PC-9 (cell line): ENCODE data around the gene PCDHB8. TPM values are rescaled to one million over a fixed set of nuclear protein-coding genes. Genes with fewer than 3 reads are reported as not detected.
A peak's percentile ranks its signal among the peaks of the same experiment; 100 is the strongest.
"Not testable (repeated sequence)": the region's sequence is repeated elsewhere in the genome, so short reads cannot be mapped to it uniquely, and the experiment has no call there.

ENCODE experiments used
- BruUV-seq: library from RNA; stranded (reverse); fragments of 400-500 nt; replicated peaks from 2 replicates; lab custom pipeline; 2021; lab: Mats Ljungman, UMichigan
- CTCF ChIA-PET: fragments of 300-600 bp; sonication (Branson Sonifier 250); formaldehyde crosslinking; loops from one replicate; lab custom pipeline; 2022; ENCODE audit warnings: antibody characterized with exemption; lab: Charles Lee
- POLR2A ChIA-PET: fragments of 300-600 bp; sonication (Branson Sonifier 250); formaldehyde crosslinking; loops from one replicate; lab custom pipeline; 2022; ENCODE audit warnings: antibody characterized with exemption; ENCODE audit not compliant: unreplicated experiment; lab: Charles Lee
- DNase-seq, 2 experiments: peaks; one replicate each; pipeline versions ENCODE4 v3.0.0 to v3.0.0-alpha.2; 2015 to 2022; ENCODE audit warnings: mixed read lengths in 1 of 2
- H2AFZ ChIP-seq: fragments of 200-600 bp; sonication (generic); 2 replicates; pipeline ENCODE4 v1.8.1; 2017; ENCODE audit warnings: antibody characterized with exemption
- H3F3A ChIP-seq: fragments of 200-600 bp; sonication (generic); 2 replicates; pipeline ENCODE4 v1.8.1; 2017; ENCODE audit warnings: antibody characterized with exemption, mild to moderate bottlenecking, low read depth; ENCODE audit not compliant: insufficient read depth
- H3K27ac ChIP-seq: fragments of 200-600 bp; sonication (generic); 2 replicates; pipeline ENCODE4 v1.6.1; 2016; ENCODE audit warnings: mixed run types
- H3K27me3 ChIP-seq: fragments of 200-600 bp; sonication (generic); 2 replicates; pipeline ENCODE4 v1.6.1; 2016; ENCODE audit warnings: low read depth, mixed run types; ENCODE audit not compliant: insufficient read depth
- H3K36me3 ChIP-seq: fragments of 200-600 bp; sonication (generic); 2 replicates; pipeline ENCODE4 v1.6.1; 2016; ENCODE audit warnings: low read depth, mixed run types
- H3K4me1 ChIP-seq: fragments of 200-600 bp; sonication (generic); replicated peaks from 2 replicates; pipeline ENCODE4 v1.6.1; 2016; ENCODE audit warnings: mixed run types; ENCODE audit not compliant: insufficient read depth
- H3K4me2 ChIP-seq: fragments of 200-600 bp; sonication (generic); 2 replicates; pipeline ENCODE4 v1.6.1; 2017; ENCODE audit warnings: mixed run types
- H3K4me3 ChIP-seq: fragments of 200-600 bp; sonication (generic); 2 replicates; pipeline ENCODE4 v1.6.1; 2016; ENCODE audit warnings: mixed run types
- H3K79me2 ChIP-seq: fragments of 200-600 bp; sonication (generic); 2 replicates; pipeline ENCODE4 v1.6.1; 2017; ENCODE audit warnings: low read depth, mixed run types
- H3K9me2 ChIP-seq: fragments of 200-600 bp; sonication (generic); 2 replicates; pipeline ENCODE4 v1.8.1; 2017; ENCODE audit warnings: mild to moderate bottlenecking; ENCODE audit not compliant: insufficient read depth
- H3K9me3 ChIP-seq: fragments of 200-600 bp; sonication (generic); 2 replicates; pipeline ENCODE4 v1.8.1; 2016; ENCODE audit warnings: low read depth; ENCODE audit not compliant: insufficient read depth
- H4K20me1 ChIP-seq: fragments of 200-600 bp; sonication (generic); 2 replicates; pipeline ENCODE4 v1.8.1; 2017; ENCODE audit not compliant: insufficient read depth
- EZH2 ChIP-seq: fragments of 200-600 bp; sonication (generic); IDR thresholded peaks from 2 replicates; pipeline ENCODE4 v1.8.0; 2017; ENCODE audit warnings: antibody characterized with exemption, low read depth
- intact Hi-C: fragments of 100-400 bp; cut with micrococcal nuclease; formaldehyde crosslinking; loops from one replicate; pipeline ENCODE4 v1.10.0; 2022; ENCODE audit not compliant: unreplicated experiment
- total RNA-seq: library from RNA; stranded (reverse); gene quantifications from 2 replicates; pipeline ENCODE4 v1.2.3, GENCODE V29; 2021
- TF ChIP-seq, protein P1 (sequence below): fragments of 200-600 bp; sonication (generic); conservative IDR thresholded peaks from 2 replicates; pipeline ENCODE4 v1.6.1; 2017; ENCODE audit warnings: mixed run types, antibody characterized with exemption, mild to moderate bottlenecking, moderate library complexity

PCDHB8 gene
- total RNA-seq, 1 experiment from 2014 or later = not detected

GRCh38 chr5:141223112-141223783 lies 45.7 kb downstream of the PCDHB8 start, which contains the start of gene PCDHB14:
Gene PCDHB14 (plus strand): TSS chr5:141223343. CDS start chr5:141223506, 163 bp downstream.
- Histone ChIP-seq H3K4me2 (peak within 1 kb of the TSS; percentile 85), H3F3A (no peaks in the 10 kb centered on the region), H2AFZ (peak within 1 kb of the TSS; percentile 79), H3K9me3 (no peaks in the 10 kb centered on the region), H3K27ac (no peak within 1 kb of the TSS), H3K79me2 (no peaks in the 10 kb centered on the region), H3K36me3 (no peaks in the 10 kb centered on the region), H3K4me1 (no peaks in the 10 kb centered on the region), H3K9me2 (no peaks in the 10 kb centered on the region), H4K20me1 (no peaks in the 10 kb centered on the region), H3K4me3 (peak within 1 kb of the TSS; percentile 52), H3K27me3 (no peaks in the 10 kb centered on the region)
- BruUV-seq = no TSS peak
- peak in 1 of 2 experiments; percentile 9 for DNase-seq
- CTCF ChIA-PET = interaction anchor here (0.5 to 1.1 kb wide), 6 partner anchors 129 to 793 kb away, joined by 3 to 14 read pairs (median 4); partner anchors contain the start of genes PCDHB2 and PCDHGA10
- no peak for TF ChIP-seq EZH2
- TF ChIP-seq, protein P1, sequence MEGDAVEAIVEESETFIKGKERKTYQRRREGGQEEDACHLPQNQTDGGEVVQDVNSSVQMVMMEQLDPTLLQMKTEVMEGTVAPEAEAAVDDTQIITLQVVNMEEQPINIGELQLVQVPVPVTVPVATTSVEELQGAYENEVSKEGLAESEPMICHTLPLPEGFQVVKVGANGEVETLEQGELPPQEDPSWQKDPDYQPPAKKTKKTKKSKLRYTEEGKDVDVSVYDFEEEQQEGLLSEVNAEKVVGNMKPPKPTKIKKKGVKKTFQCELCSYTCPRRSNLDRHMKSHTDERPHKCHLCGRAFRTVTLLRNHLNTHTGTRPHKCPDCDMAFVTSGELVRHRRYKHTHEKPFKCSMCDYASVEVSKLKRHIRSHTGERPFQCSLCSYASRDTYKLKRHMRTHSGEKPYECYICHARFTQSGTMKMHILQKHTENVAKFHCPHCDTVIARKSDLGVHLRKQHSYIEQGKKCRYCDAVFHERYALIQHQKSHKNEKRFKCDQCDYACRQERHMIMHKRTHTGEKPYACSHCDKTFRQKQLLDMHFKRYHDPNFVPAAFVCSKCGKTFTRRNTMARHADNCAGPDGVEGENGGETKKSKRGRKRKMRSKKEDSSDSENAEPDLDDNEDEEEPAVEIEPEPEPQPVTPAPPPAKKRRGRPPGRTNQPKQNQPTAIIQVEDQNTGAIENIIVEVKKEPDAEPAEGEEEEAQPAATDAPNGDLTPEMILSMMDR = peak; percentile 66
- intact Hi-C loops = loop anchor here (2.0 to 5.0 kb wide), 2 partner anchors 189 to 342 kb away; partner anchors contain the start of gene PCDHGA10
- POLR2A ChIA-PET = interaction anchor here (0.6 kb wide), 1 partner anchor 474 kb away, joined by 4 read pairs; no protein-coding TSS in a partner anchor

GRCh38 chr5:141224844-141225243 lies 47.3 kb downstream of the PCDHB8 start:
- intact Hi-C loops = loop anchor here (5.0 kb wide), 1 partner anchor 187 kb away; the partner anchor contains the start of gene PCDHGA10
- H3K4me3 ChIP-seq, H3K4me2 ChIP-seq, DNase-seq, POLR2A ChIA-PET, H3F3A ChIP-seq, CTCF ChIA-PET, H3K4me1 ChIP-seq, H2AFZ ChIP-seq, H3K36me3 ChIP-seq, H3K27ac ChIP-seq, H3K9me2 ChIP-seq, BruUV-seq, H3K9me3 ChIP-seq, H4K20me1 ChIP-seq, H3K27me3 ChIP-seq, H3K79me2 ChIP-seq: not testable (repeated sequence)

DNA sequence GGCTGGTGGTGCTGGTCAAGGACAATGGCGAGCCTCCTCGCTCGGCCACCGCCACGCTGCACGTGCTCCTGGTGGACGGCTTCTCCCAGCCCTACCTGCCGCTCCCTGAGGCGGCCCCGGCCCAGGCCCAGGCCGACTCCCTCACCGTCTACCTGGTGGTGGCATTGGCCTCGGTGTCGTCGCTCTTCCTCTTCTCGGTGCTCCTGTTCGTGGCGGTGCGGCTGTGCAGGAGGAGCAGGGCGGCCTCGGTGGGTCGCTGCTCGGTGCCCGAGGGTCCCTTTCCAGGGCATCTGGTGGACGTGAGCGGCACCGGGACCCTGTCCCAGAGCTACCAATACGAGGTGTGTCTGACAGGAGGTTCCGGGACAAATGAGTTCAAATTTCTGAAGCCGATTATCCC lies 47.8 kb downstream of the PCDHB8 start:
- CTCF ChIA-PET, H3K27ac ChIP-seq, H3K4me1 ChIP-seq, H3K9me3 ChIP-seq, BruUV-seq, H3K4me2 ChIP-seq, DNase-seq, H3K79me2 ChIP-seq, H3F3A ChIP-seq, intact Hi-C loops, H4K20me1 ChIP-seq, H3K27me3 ChIP-seq, H3K9me2 ChIP-seq, H2AFZ ChIP-seq, POLR2A ChIA-PET, H3K36me3 ChIP-seq, H3K4me3 ChIP-seq: not testable (repeated sequence)

Other genes starting within 250 kb of the PCDHB8 start
- 2.8 and 3.4 TPM in 2 replicates for gene PCDHAC2, start 211.3 kb upstream of the PCDHB8 start, total RNA-seq
- not detected in 2 replicates for gene PCDHB1, start 126.4 kb upstream of the PCDHB8 start, total RNA-seq
- gene PCDHB2, start 83.2 kb upstream of the PCDHB8 start, total RNA-seq = 2.8 and 4.0 TPM in 2 replicates
- gene PCDHB3, start 77.3 kb upstream of the PCDHB8 start, total RNA-seq = 0.17 and 0.55 TPM in 2 replicates
- 0.09 and 0.13 TPM in 2 replicates for gene PCDHB4, start 56.0 kb upstream of the PCDHB8 start, total RNA-seq
- not detected in 2 replicates for gene PCDHB5, start 42.6 kb upstream of the PCDHB8 start, total RNA-seq
- gene PCDHB6, start 27.7 kb upstream of the PCDHB8 start, total RNA-seq = not detected in 2 replicates
- not detected in 2 replicates for gene PCDHB7, start 5.1 kb upstream of the PCDHB8 start, total RNA-seq
- not detected in 2 replicates for gene PCDHB16, start 4.6 kb downstream of the PCDHB8 start, total RNA-seq
- not detected in 2 replicates for gene PCDHB9, start 9.4 kb downstream of the PCDHB8 start, total RNA-seq
- gene PCDHB10, start 14.6 kb downstream of the PCDHB8 start, total RNA-seq = not detected in 2 replicates
- not detected in 2 replicates for gene PCDHB11, start 21.8 kb downstream of the PCDHB8 start, total RNA-seq
- gene PCDHB12, start 30.9 kb downstream of the PCDHB8 start, total RNA-seq = not detected in 2 replicates
- gene PCDHB13, start 36.1 kb downstream of the PCDHB8 start, total RNA-seq = not detected in 2 replicates
- gene PCDHB14, start 45.6 kb downstream of the PCDHB8 start, total RNA-seq = 0.07 TPM in 1 of 2 replicates, not detected in the other
- gene PCDHB15, start 67.6 kb downstream of the PCDHB8 start, total RNA-seq = not detected in 2 replicates
- 0.33 and 0.55 TPM in 2 replicates for gene SLC25A2, start 126.3 kb downstream of the PCDHB8 start, total RNA-seq
- gene TAF7, start 143.0 kb downstream of the PCDHB8 start, total RNA-seq = 56.1 and 57.6 TPM in 2 replicates
- gene PCDHGA1, start 152.7 kb downstream of the PCDHB8 start, total RNA-seq = 0.07 TPM in 1 of 2 replicates, not detected in the other
- gene PCDHGA2, start 161.0 kb downstream of the PCDHB8 start, total RNA-seq = 0.11 and 0.13 TPM in 2 replicates
- not detected in 2 replicates for gene PCDHGA3, start 166.0 kb downstream of the PCDHB8 start, total RNA-seq
- gene PCDHGB1, start 172.3 kb downstream of the PCDHB8 start, total RNA-seq = not detected in 2 replicates
- not detected in 2 replicates for gene PCDHGA4, start 177.2 kb downstream of the PCDHB8 start, total RNA-seq
- gene PCDHGB2, start 182.2 kb downstream of the PCDHB8 start, total RNA-seq = 0.28 and 0.33 TPM in 2 replicates
- gene PCDHGA5, start 186.4 kb downstream of the PCDHB8 start, total RNA-seq = 0.13 and 0.20 TPM in 2 replicates
- not detected in 2 replicates for gene PCDHGB3, start 192.5 kb downstream of the PCDHB8 start, total RNA-seq
- gene PCDHGA6, start 196.1 kb downstream of the PCDHB8 start, total RNA-seq = 0.17 TPM in 1 of 2 replicates, not detected in the other
- not detected in 2 replicates for gene PCDHGA7, start 205.0 kb downstream of the PCDHB8 start, total RNA-seq
- gene PCDHGB4, start 209.9 kb downstream of the PCDHB8 start, total RNA-seq = not detected in 2 replicates
- not detected in 2 replicates for gene PCDHGA8, start 214.8 kb downstream of the PCDHB8 start, total RNA-seq
- gene PCDHGB5, start 220.2 kb downstream of the PCDHB8 start, total RNA-seq = not detected in 2 replicates
- gene PCDHGA9, start 225.0 kb downstream of the PCDHB8 start, total RNA-seq = not detected in 2 replicates
- not detected in 2 replicates for gene PCDHGB6, start 230.2 kb downstream of the PCDHB8 start, total RNA-seq
- 0.13 and 0.15 TPM in 2 replicates for gene PCDHGA10, start 235.2 kb downstream of the PCDHB8 start, total RNA-seq
- gene PCDHGB7, start 239.9 kb downstream of the PCDHB8 start, total RNA-seq = 0.13 and 0.17 TPM in 2 replicates
- 0.18 and 0.22 TPM in 2 replicates for gene PCDHGA11, start 243.3 kb downstream of the PCDHB8 start, total RNA-seq